Trophoblast cell (in vitro differentiated cells and primary cell): ENCODE data around the gene PLXNA1.

Experiments used
- DNase-seq, 2 donors: peaks; one replicate each; pipeline ENCODE4 v3.0.0-alpha.2; 2016
- H2AFZ ChIP-seq: 2 replicates; pipeline ENCODE4 v1.6.1; 2013; ENCODE audit warnings: low read length, moderate library complexity, mild to moderate bottlenecking; ENCODE audit not compliant: insufficient read depth, poor library complexity
- H2AK5ac ChIP-seq: 2 replicates; pipeline ENCODE4 v1.6.1; 2013; ENCODE audit warnings: mild to moderate bottlenecking, low read length
- H2BK120ac ChIP-seq: 2 replicates; pipeline ENCODE4 v1.6.1; 2013; ENCODE audit warnings: low read length, mild to moderate bottlenecking, moderate library complexity; ENCODE audit not compliant: insufficient read depth, poor library complexity
- H2BK12ac ChIP-seq: 2 replicates; pipeline ENCODE4 v1.6.1; 2013; ENCODE audit warnings: mild to moderate bottlenecking, low read length, moderate library complexity
- H2BK5ac ChIP-seq: 2 replicates; pipeline ENCODE4 v1.6.1; 2013; ENCODE audit warnings: low read length, low read depth, moderate library complexity, mild to moderate bottlenecking; ENCODE audit not compliant: poor library complexity
- H3K14ac ChIP-seq: 2 replicates; pipeline ENCODE4 v1.6.1; 2013; ENCODE audit warnings: mild to moderate bottlenecking, low read length
- H3K18ac ChIP-seq: 2 replicates; pipeline ENCODE4 v1.6.1; 2013; ENCODE audit warnings: mild to moderate bottlenecking, low read length
- H3K23ac ChIP-seq: 2 replicates; pipeline ENCODE4 v1.6.1; 2013; ENCODE audit warnings: low read length
- H3K27ac ChIP-seq: 2 replicates; pipeline ENCODE4 v1.5.1; 2013; ENCODE audit warnings: low read depth, mild to moderate bottlenecking, inconsistent platforms, low read length, moderate library complexity
- H3K27me3 ChIP-seq: 2 replicates; pipeline ENCODE4 v1.6.1; 2013; ENCODE audit warnings: inconsistent platforms, mild to moderate bottlenecking, low read length, moderate library complexity; ENCODE audit not compliant: insufficient read depth
- H3K36me3 ChIP-seq, 2 experiments: 1 replicate in 1 of 2; 2 replicates in 1 of 2; pipeline ENCODE4 v1.6.1; 2013; ENCODE audit warnings: low read length in 2 of 2, mild to moderate bottlenecking in 2 of 2, moderate library complexity in 1 of 2; ENCODE audit not compliant: insufficient read depth in 2 of 2, control insufficient read depth in 1 of 2
- H3K4ac ChIP-seq: 2 replicates; pipeline ENCODE4 v1.6.1; 2013; ENCODE audit warnings: low read depth, mild to moderate bottlenecking, low read length, moderate library complexity
- H3K4me1 ChIP-seq, 2 experiments: 1 replicate in 1 of 2; 2 replicates in 1 of 2; pipeline ENCODE4 v1.6.1; 2013; ENCODE audit warnings: low read length in 2 of 2, mild to moderate bottlenecking in 2 of 2, moderate library complexity in 1 of 2; ENCODE audit not compliant: insufficient read depth in 2 of 2, control insufficient read depth in 1 of 2
- H3K4me2 ChIP-seq: 2 replicates; pipeline ENCODE4 v1.6.1; 2013; ENCODE audit warnings: inconsistent platforms, mild to moderate bottlenecking, low read length, moderate library complexity
- H3K4me3 ChIP-seq: 2 replicates; pipeline ENCODE4 v1.5.1; 2013; ENCODE audit warnings: mild to moderate bottlenecking, low read depth, low read length, inconsistent platforms
- H3K79me1 ChIP-seq: one replicate; pipeline ENCODE4 v1.6.1; 2013; ENCODE audit warnings: low read length
- H3K79me2 ChIP-seq: 2 replicates; pipeline ENCODE4 v1.6.1; 2013; ENCODE audit warnings: low read length, mild to moderate bottlenecking; ENCODE audit not compliant: control insufficient read depth, insufficient read depth, poor library complexity
- H3K9ac ChIP-seq: 2 replicates; pipeline ENCODE4 v1.6.1; 2013; ENCODE audit warnings: mild to moderate bottlenecking, low read length
- H3K9me3 ChIP-seq: 2 replicates; pipeline ENCODE4 v1.6.1; 2013; ENCODE audit warnings: low read depth, mild to moderate bottlenecking, control low read depth, inconsistent platforms, low read length; ENCODE audit not compliant: insufficient read depth
- H4K12ac ChIP-seq: 2 replicates; pipeline ENCODE4 v1.6.1; 2013; ENCODE audit warnings: low read depth, mild to moderate bottlenecking, low read length, moderate library complexity
- H4K8ac ChIP-seq: 2 replicates; pipeline ENCODE4 v1.6.1; 2013; ENCODE audit warnings: low read depth, mild to moderate bottlenecking, low read length, moderate library complexity
- H4K91ac ChIP-seq: one replicate; pipeline ENCODE4 v1.6.1; 2013; ENCODE audit warnings: low read depth, mild to moderate bottlenecking, low read length, moderate library complexity
- WGBS: extraction: QIAGEN DNeasy Blood & Tissue Kit; methylation state at CpG from one replicate; pipeline ENCODE4 v1.1.7; 2013; ENCODE audit warnings: missing lambda C conversion rate; ENCODE audit not compliant: insufficient read length, insufficient coverage; ENCODE audit errors: extremely low coverage; 5-methylcytosine and 5-hydroxymethylcytosine counted together

Gene PLXNA1

DNA sequence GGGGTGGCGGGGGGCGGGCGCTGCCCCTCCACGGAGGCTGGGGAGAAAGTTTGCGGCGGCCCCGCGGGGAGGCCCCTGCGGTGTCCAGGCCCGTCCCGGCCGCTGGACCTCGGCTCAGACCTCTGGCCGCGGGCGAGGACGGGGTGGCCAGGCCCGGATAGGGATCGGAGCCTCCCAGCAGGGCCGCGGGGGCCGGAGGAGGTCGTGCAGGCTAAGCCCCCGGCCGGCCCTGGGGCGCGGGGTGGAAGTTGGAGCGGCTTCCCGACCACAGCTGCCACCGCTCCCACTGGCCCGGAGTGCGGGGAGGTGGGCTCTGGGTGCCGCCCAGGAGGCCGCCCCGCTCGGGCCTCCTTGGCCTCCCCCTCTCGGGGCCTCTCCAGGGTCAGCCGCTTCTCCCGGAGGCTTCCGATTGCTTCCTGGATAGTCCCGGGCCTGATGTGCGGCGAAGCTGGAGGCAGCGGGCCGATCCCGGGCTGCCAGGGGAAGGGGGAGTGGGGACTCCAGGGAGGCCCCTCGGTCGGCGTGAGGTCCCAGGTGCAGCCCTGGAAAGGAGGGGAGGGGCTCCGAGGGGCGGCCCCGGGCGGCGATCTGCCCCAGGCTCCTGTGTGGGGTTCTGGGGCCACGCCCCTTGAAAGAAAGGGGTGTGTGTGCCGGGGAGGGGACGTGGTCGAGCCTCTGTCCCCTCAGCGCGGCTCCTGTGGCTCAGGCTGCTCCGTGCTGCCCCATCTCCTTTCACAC lies 907 bp downstream of the PLXNA1 start:
- peaks cover 5 to 13% of the 10 kb centered on the region in 2 experiments for H3K4me1 ChIP-seq
- no peak overlapping the region for H2BK12ac ChIP-seq
- no peak overlapping the region for H2BK5ac ChIP-seq
- peak in 1 of 2 donors; percentile 40 for DNase-seq
- H3K14ac ChIP-seq = peak overlapping the region; percentile 77
- H3K9me3 ChIP-seq = peaks cover 4% of the 10 kb centered on the region
- peaks cover 4 to 8% of the 10 kb centered on the region in 2 experiments for H3K36me3 ChIP-seq
- peaks cover 14% of the 10 kb centered on the region for H3K79me1 ChIP-seq
- H3K4me2 ChIP-seq = peak overlapping the region; percentile 88
- peak overlapping the region; percentile 72 for H3K9ac ChIP-seq
- H2AK5ac ChIP-seq = peak overlapping the region; percentile 31
- H3K4me3 ChIP-seq = peak overlapping the region; percentile 86
- peak overlapping the region; percentile 53 for H3K18ac ChIP-seq
- peaks cover 14% of the 10 kb centered on the region for H3K79me2 ChIP-seq
- peak overlapping the region; percentile 81 for H3K4ac ChIP-seq
- H4K91ac ChIP-seq = peak overlapping the region; percentile 65
- H3K27ac ChIP-seq = no peak overlapping the region
- H2AFZ ChIP-seq = peak overlapping the region; percentile 33
- H3K27me3 ChIP-seq = no peaks in the 10 kb centered on the region
- peak overlapping the region; percentile 37 for H4K8ac ChIP-seq
- no peak overlapping the region for H4K12ac ChIP-seq
- no peak overlapping the region for H3K23ac ChIP-seq
- H2BK120ac ChIP-seq = no peak overlapping the region
- no CpG with 5 or more reads among the region's 61 CpGs for WGBS

- H2AFZ ChIP-seq = peak overlapping the region; percentile 11
- peaks cover 14% of the 10 kb centered on the region for H3K79me2 ChIP-seq
- H3K4me2 ChIP-seq = peak overlapping the region; percentile 88
- WGBS = no CpG with 5 or more reads among the region's 21 CpGs
- H2BK12ac ChIP-seq = no peak overlapping the region
- H2BK120ac ChIP-seq = no peak overlapping the region
- H2AK5ac ChIP-seq = no peak overlapping the region
- H4K91ac ChIP-seq = peak overlapping the region; percentile 65
- H3K4me1 ChIP-seq = peaks cover 5 to 13% of the 10 kb centered on the region in 2 experiments
- H3K27ac ChIP-seq = no peak overlapping the region
- peaks cover 14% of the 10 kb centered on the region for H3K79me1 ChIP-seq
- DNase-seq = no peak
- peak overlapping the region; percentile 37 for H4K8ac ChIP-seq
- peaks cover 4% of the 10 kb centered on the region for H3K9me3 ChIP-seq
- H3K27me3 ChIP-seq = no peaks in the 10 kb centered on the region
- no peak overlapping the region for H2BK5ac ChIP-seq
- peak overlapping the region; percentile 14 for H3K9ac ChIP-seq
- no peak overlapping the region for H4K12ac ChIP-seq
- H3K14ac ChIP-seq = peak overlapping the region; percentile 77
- peak overlapping the region; percentile 81 for H3K4ac ChIP-seq
- peak overlapping the region; percentile 13 for H3K18ac ChIP-seq
- no peak overlapping the region for H3K23ac ChIP-seq
- H3K36me3 ChIP-seq = peaks cover 11 to 15% of the 10 kb centered on the region in 2 experiments
- peak overlapping the region; percentile 86 for H3K4me3 ChIP-seq
Measured at GRCh38 chr3:126984391-126985131, 1.6 kb downstream of the PLXNA1 start.

DNA sequence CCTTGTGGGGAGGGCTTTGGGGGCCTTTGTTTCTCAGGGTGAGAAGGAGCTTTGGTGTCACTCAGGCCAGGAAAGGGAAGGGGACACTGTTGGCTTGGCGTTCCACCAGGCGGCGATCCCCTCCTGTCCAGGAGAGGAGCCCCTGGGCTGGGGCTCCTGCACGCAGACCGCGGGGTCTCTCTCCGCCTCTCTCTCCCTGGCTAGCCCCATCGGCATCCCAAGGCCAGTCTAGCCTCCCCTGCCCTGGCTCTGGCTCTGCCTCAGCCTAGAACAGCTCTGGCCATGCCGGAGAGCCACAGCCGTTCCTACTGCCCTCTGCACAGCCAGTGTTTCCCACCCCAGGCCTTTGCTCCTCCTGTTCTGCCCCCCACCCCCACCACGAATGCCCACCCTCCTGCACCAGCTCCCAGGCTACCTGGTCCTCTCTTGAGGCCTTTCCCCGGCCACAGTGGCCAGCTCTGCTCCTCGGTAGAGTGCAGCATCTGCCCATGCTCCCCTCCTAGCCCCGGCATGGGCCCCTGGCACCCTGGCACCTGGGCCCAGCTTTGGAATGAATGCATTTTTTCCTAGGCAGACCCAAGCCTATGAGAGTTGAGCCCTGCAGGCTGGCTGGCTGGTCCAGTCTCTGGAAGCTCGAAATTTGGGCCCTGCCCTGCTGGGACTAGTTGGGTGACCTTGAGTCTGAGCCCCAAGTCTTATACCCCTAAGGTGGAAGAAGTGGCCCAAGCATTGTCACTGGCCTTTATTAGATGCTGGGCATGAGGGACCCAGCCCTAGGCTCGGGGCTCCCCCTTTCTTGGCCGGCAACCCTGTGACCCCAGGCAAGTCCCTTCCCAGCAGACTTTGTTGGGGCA lies 2.4 kb downstream of the PLXNA1 start:
- no peak overlapping the region for H3K14ac ChIP-seq
- no peaks in the 10 kb centered on the region for H3K27me3 ChIP-seq
- H2BK120ac ChIP-seq = no peak overlapping the region
- no peak overlapping the region for H4K8ac ChIP-seq
- peaks cover 14% of the 10 kb centered on the region for H3K79me2 ChIP-seq
- no peak overlapping the region for H2BK12ac ChIP-seq
- H3K4me3 ChIP-seq = no peak overlapping the region
- peaks cover 14% of the 10 kb centered on the region for H3K79me1 ChIP-seq
- H2BK5ac ChIP-seq = no peak overlapping the region
- no peak overlapping the region for H3K27ac ChIP-seq
- H4K12ac ChIP-seq = no peak overlapping the region
- peaks cover 5 to 13% of the 10 kb centered on the region in 2 experiments for H3K4me1 ChIP-seq
- H3K4me2 ChIP-seq = no peak overlapping the region
- no peak overlapping the region for H4K91ac ChIP-seq
- H3K23ac ChIP-seq = no peak overlapping the region
- peaks cover 19 to 23% of the 10 kb centered on the region in 2 experiments for H3K36me3 ChIP-seq
- H2AFZ ChIP-seq = no peak overlapping the region
- no peak overlapping the region for H2AK5ac ChIP-seq
- H3K4ac ChIP-seq = peak overlapping the region; percentile 17
- H3K9me3 ChIP-seq = peaks cover 4% of the 10 kb centered on the region
- no peak overlapping the region for H3K9ac ChIP-seq
- no CpG with 5 or more reads among the region's 17 CpGs for WGBS
- H3K18ac ChIP-seq = peak overlapping the region; percentile 13
- no peak for DNase-seq

DNA sequence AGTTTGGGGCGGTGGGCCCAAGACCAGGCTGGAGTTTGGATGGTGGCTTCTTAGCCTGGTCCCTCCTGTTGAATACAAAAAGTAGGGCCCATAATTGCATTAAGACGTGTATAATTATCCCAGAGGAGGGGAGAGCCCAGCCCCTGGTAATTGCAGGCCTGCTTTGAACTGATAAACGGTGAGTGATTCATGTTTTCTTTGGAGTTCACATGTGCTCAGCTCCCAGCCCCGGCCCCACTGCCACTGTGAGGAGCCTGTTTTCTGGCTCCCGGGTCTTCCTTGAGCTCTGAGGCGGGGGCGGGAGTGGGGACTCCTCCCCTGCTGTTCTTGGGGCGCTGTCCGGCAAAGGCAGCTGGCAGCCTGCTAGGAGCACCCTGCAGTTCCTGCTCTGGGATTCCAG lies 3.1 kb downstream of the PLXNA1 start:
- Histone ChIP-seq H2BK120ac (no peak overlapping the region), H3K4ac (peak overlapping the region; percentile 19), H3K23ac (no peak overlapping the region), H3K27me3 (no peaks in the 10 kb centered on the region), H3K27ac (no peak overlapping the region), H3K36me3 (peaks cover 25 to 28% of the 10 kb centered on the region in 2 experiments), H3K4me2 (no peak overlapping the region), H3K14ac (no peak overlapping the region), H2BK12ac (no peak overlapping the region), H3K79me1 (peaks cover 14% of the 10 kb centered on the region), H3K4me3 (no peak overlapping the region), H3K9ac (no peak overlapping the region), H3K9me3 (peaks cover 2% of the 10 kb centered on the region), H2AK5ac (no peak overlapping the region), H3K4me1 (peaks cover 5 to 13% of the 10 kb centered on the region in 2 experiments), H3K79me2 (peaks cover 14% of the 10 kb centered on the region), H4K91ac (no peak overlapping the region), H2BK5ac (no peak overlapping the region), H4K12ac (no peak overlapping the region), H2AFZ (no peak overlapping the region), H4K8ac (no peak overlapping the region), H3K18ac (no peak overlapping the region)
- no peak for DNase-seq
- no CpG with 5 or more reads among the region's 9 CpGs for WGBS
